ENCODE results near the gene VPS4A. TPM values are rescaled to one million over a fixed set of nuclear protein-coding genes. Genes with fewer than 3 reads are reported as not detected.

Gene VPS4A
- total RNA-seq (10 to 100 TPM; 28.6 to 30.0 TPM), polyA plus RNA-seq (10 to 100 TPM; 25.4 to 44.6 TPM)
- long read RNA-seq, donor 1, full-length matches to known transcripts: 471 of 567 reads
- long read RNA-seq, donor 1, partial matches to known transcripts: 28 of 567 reads
- long read RNA-seq, donor 1, other reads (novel, unspliced or antisense): 68 of 567 reads
- long read RNA-seq, donor 2, full-length matches to known transcripts: 40 of 75 reads
- long read RNA-seq, donor 2, partial matches to known transcripts: 3 of 75 reads
- long read RNA-seq, donor 2, other reads (novel, unspliced or antisense): 32 of 75 reads

DNA sequence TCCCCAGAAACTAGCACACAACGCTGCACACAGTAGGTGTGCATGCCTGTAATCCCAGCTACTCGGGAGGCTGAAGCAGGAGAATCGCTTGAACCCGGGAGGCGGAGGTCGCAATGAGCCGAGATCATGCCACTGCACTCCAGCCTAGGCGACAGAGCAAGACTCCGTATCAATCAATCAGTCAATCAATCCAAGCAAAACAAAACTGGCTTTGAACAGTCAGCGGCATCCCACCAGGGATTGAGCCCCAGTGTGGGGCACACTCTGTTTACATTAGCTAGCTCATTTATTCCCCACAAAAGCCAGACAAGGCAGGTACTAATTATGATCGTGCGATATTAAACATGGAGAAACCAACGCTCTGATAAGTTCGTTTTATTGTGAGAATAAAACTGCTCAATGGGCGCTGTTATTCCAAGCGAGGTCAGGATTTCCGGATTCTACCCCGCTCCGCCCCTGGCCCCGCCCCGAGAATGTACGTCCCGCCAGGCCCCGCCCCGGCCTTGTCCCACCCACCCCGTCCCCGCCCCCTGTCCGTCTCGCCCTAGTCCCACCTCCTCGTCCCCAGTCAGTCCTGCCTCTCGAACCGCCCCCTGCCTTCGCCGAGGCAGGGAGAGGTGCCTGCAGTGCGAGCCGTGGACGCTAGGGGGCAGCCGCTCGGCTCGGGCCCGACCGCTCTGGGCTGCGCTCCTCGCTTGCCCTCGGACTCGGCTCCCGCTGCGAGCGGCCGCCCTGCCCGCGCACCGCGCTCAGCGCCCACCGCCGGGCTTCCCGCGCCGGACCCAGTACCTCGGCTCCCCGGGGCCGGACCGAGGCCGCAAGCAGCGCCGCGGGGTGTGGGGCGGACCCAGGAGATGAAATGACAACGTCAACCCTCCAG is at the start of gene VPS4A:
VPS4A (plus strand) TSS at position 698 of the 880 bp plus-strand sequence; CDS start at position 860, 162 bp downstream.
- no peaks in the 10 kb centered on the region for H3K4me1 ChIP-seq (ENCODE audit: control insufficient read depth in 1 of 2, insufficient read depth in 2 of 2, low read length in 2 of 2)
- H3K4me3 ChIP-seq (ENCODE audit: low read length in 2 of 2): peak within 1 kb of the TSS; percentile 64 to 80
- no peaks in the 10 kb centered on the region for H3K27me3 ChIP-seq (ENCODE audit: control insufficient read depth in 1 of 2, insufficient read depth in 2 of 2, low read length in 1 of 2)
- WGBS, 2 donors: 9 to 10% methylated on average over 60 to 70 of the region's 70 CpGs
- no peaks in the 10 kb centered on the region for H3K36me3 ChIP-seq (ENCODE audit: control insufficient read depth in 1 of 2, insufficient read depth in 2 of 2, low read length in 1 of 2)
- DNase-seq: peak; percentile 97 to 99
- peak within 1 kb of the TSS in 1 of 2 donors; percentile 74 for H3K27ac ChIP-seq (ENCODE audit: low read depth in 1 of 2, low read length in 2 of 2)
- no peaks in the 10 kb centered on the region for H3K9me3 ChIP-seq (ENCODE audit: control insufficient read depth, low read length)
- peak; percentile 100 for ATAC-seq (ENCODE audit: low FRiP score)
- intact Hi-C loops (cut with DNase I): no loop called here

- no peak overlapping the region for H3K4me3 ChIP-seq (ENCODE audit: low read length in 2 of 2)
- 49 to 68% methylated on average over 4 of the region's 4 CpGs for WGBS, 2 donors
- H3K27ac ChIP-seq (ENCODE audit: low read depth in 1 of 2, low read length in 2 of 2): no peak overlapping the region
- ATAC-seq (ENCODE audit: low FRiP score) (no peak), DNase-seq (no peak)
- H3K36me3 ChIP-seq (ENCODE audit: control insufficient read depth in 1 of 2, insufficient read depth in 2 of 2, low read length in 1 of 2): peaks cover 0 to 2% of the 10 kb centered on the region in 2 donors
- no peaks in the 10 kb centered on the region for H3K27me3 ChIP-seq (ENCODE audit: control insufficient read depth in 1 of 2, insufficient read depth in 2 of 2, low read length in 1 of 2)
- no peaks in the 10 kb centered on the region for H3K9me3 ChIP-seq (ENCODE audit: control insufficient read depth, low read length)
- intact Hi-C loops (cut with DNase I): no loop called here
- no peaks in the 10 kb centered on the region for H3K4me1 ChIP-seq (ENCODE audit: control insufficient read depth in 1 of 2, insufficient read depth in 2 of 2, low read length in 2 of 2)
Observed at GRCh38 chr16:69266334-69267063, 44.7 kb upstream of the VPS4A start.

- intact Hi-C loops (cut with DNase I): no loop called here
- peaks cover 0 to 2% of the 10 kb centered on the region in 2 donors for H3K36me3 ChIP-seq (ENCODE audit: control insufficient read depth in 1 of 2, insufficient read depth in 2 of 2, low read length in 1 of 2)
- no peaks in the 10 kb centered on the region for H3K27me3 ChIP-seq (ENCODE audit: control insufficient read depth in 1 of 2, insufficient read depth in 2 of 2, low read length in 1 of 2)
- H3K27ac ChIP-seq (ENCODE audit: low read depth in 1 of 2, low read length in 2 of 2): no peak overlapping the region
- H3K4me1 ChIP-seq (ENCODE audit: control insufficient read depth in 1 of 2, insufficient read depth in 2 of 2, low read length in 2 of 2): no peaks in the 10 kb centered on the region
- no peak for ATAC-seq (ENCODE audit: low FRiP score)
- no peak overlapping the region for H3K4me3 ChIP-seq (ENCODE audit: low read length in 2 of 2)
- no peaks in the 10 kb centered on the region for H3K9me3 ChIP-seq (ENCODE audit: control insufficient read depth, low read length)
- WGBS, 2 donors: 23 to 30% methylated on average over 4 of the region's 4 CpGs
- DNase-seq: no peak
Observed at GRCh38 chr16:69267633-69268032, 43.5 kb upstream of the VPS4A start.

- ATAC-seq (ENCODE audit: low FRiP score) (no peak), DNase-seq (no peak)
- intact Hi-C loops (cut with DNase I): no loop called here
- no peak overlapping the region for H3K4me3 ChIP-seq (ENCODE audit: low read length in 2 of 2)
- H3K36me3 ChIP-seq (ENCODE audit: control insufficient read depth in 1 of 2, insufficient read depth in 2 of 2, low read length in 1 of 2): peaks cover 0 to 2% of the 10 kb centered on the region in 2 donors
- H3K4me1 ChIP-seq (ENCODE audit: control insufficient read depth in 1 of 2, insufficient read depth in 2 of 2, low read length in 2 of 2): no peaks in the 10 kb centered on the region
- 85 to 88% methylated on average over 3 of the region's 3 CpGs for WGBS, 2 donors
- no peak overlapping the region for H3K27ac ChIP-seq (ENCODE audit: low read depth in 1 of 2, low read length in 2 of 2)
- no peaks in the 10 kb centered on the region for H3K9me3 ChIP-seq (ENCODE audit: control insufficient read depth, low read length)
- H3K27me3 ChIP-seq (ENCODE audit: control insufficient read depth in 1 of 2, insufficient read depth in 2 of 2, low read length in 1 of 2): no peaks in the 10 kb centered on the region
Observed at GRCh38 chr16:69270395-69270794, 40.8 kb upstream of the VPS4A start.

GRCh38 chr16:69270831-69271230 is 40.3 kb upstream of the VPS4A start:
- H3K27me3 ChIP-seq (ENCODE audit: control insufficient read depth in 1 of 2, insufficient read depth in 2 of 2, low read length in 1 of 2): no peaks in the 10 kb centered on the region
- ATAC-seq (ENCODE audit: low FRiP score) (no peak), DNase-seq (no peak)
- no peak overlapping the region for H3K27ac ChIP-seq (ENCODE audit: low read depth in 1 of 2, low read length in 2 of 2)
- peaks cover 0 to 2% of the 10 kb centered on the region in 2 donors for H3K36me3 ChIP-seq (ENCODE audit: control insufficient read depth in 1 of 2, insufficient read depth in 2 of 2, low read length in 1 of 2)
- WGBS, 2 donors: 94 to 95% methylated on average over 2 of the region's 2 CpGs
- intact Hi-C loops (cut with DNase I): no loop called here
- H3K4me3 ChIP-seq (ENCODE audit: low read length in 2 of 2): no peak overlapping the region
- H3K4me1 ChIP-seq (ENCODE audit: control insufficient read depth in 1 of 2, insufficient read depth in 2 of 2, low read length in 2 of 2): no peaks in the 10 kb centered on the region
- H3K9me3 ChIP-seq (ENCODE audit: control insufficient read depth, low read length): no peaks in the 10 kb centered on the region

DNA sequence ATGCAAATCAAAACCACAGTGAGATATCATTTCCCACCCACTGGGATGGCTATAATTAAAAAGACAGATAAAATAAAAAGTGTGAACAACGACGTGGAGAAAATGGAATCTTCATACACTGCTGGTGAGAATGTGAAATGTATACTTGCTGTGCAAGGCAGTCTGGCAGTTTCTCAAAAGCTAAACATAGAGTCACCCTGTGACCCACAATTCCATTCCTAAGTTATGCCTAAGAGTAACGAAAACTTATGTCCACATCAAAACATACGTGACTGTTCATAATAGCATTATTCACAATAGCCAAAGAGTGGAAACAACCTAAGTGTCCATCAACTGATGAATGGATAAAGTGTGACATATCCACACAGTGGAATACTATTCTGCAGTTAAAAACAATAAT is 38.1 kb upstream of the VPS4A start:
- 29 to 39% methylated on average over 4 of the region's 4 CpGs for WGBS, 2 donors
- intact Hi-C loops (cut with DNase I): no loop called here

DNA sequence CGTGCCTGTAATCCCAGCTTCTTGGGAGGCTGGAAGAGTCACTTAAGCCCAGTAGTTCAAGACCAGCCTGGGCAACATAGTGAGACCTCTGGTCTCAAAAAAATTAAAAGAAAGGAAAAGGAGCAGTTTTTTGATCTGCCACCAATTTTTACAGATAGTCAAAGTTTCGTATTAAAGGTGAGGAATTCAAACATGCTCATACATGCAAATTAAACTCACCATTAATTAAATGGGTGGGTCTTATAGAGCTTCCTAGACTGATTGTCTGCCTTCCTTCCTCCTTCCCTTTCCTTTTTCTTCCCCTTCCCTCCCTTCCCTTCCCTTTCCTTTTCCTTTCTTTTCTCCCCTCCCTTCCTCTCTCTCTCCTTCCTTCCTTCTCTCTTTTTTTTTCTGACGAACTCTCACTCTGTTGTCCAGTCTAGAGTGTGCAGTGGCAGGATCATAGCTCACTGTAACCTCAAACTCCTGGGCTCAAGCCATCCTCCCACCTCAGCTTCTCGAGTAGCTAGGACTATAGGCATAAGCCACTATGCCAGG is 36.4 kb upstream of the VPS4A start:
- H3K27ac ChIP-seq (ENCODE audit: low read depth in 1 of 2, low read length in 2 of 2): no peak overlapping the region
- ATAC-seq (ENCODE audit: low FRiP score) (no peak), DNase-seq (no peak)
- 81 to 86% methylated on average over 4 of the region's 4 CpGs for WGBS, 2 donors
- H3K9me3 ChIP-seq (ENCODE audit: control insufficient read depth, low read length): no peaks in the 10 kb centered on the region
- no peak overlapping the region for H3K4me3 ChIP-seq (ENCODE audit: low read length in 2 of 2)
- H3K27me3 ChIP-seq (ENCODE audit: control insufficient read depth in 1 of 2, insufficient read depth in 2 of 2, low read length in 1 of 2): no peaks in the 10 kb centered on the region
- intact Hi-C loops (cut with DNase I): loop anchor here in 1 of 2 donors (5.0 kb wide), 1 partner anchor 102 kb away; no protein-coding TSS in a partner anchor
- H3K4me1 ChIP-seq (ENCODE audit: control insufficient read depth in 1 of 2, insufficient read depth in 2 of 2, low read length in 2 of 2): no peaks in the 10 kb centered on the region
- H3K36me3 ChIP-seq (ENCODE audit: control insufficient read depth in 1 of 2, insufficient read depth in 2 of 2, low read length in 1 of 2): peaks cover 0 to 2% of the 10 kb centered on the region in 2 donors

More for the DNA sequence above, 38.1 kb upstream of the VPS4A start:
- peaks cover 0 to 2% of the 10 kb centered on the region in 2 donors for H3K36me3 ChIP-seq (ENCODE audit: control insufficient read depth in 1 of 2, insufficient read depth in 2 of 2, low read length in 1 of 2)
- ATAC-seq (ENCODE audit: low FRiP score): no peak
- no peaks in the 10 kb centered on the region for H3K27me3 ChIP-seq (ENCODE audit: control insufficient read depth in 1 of 2, insufficient read depth in 2 of 2, low read length in 1 of 2)
- no peak overlapping the region for H3K4me3 ChIP-seq (ENCODE audit: low read length in 2 of 2)
- no peaks in the 10 kb centered on the region for H3K9me3 ChIP-seq (ENCODE audit: control insufficient read depth, low read length)
- H3K4me1 ChIP-seq (ENCODE audit: control insufficient read depth in 1 of 2, insufficient read depth in 2 of 2, low read length in 2 of 2): no peaks in the 10 kb centered on the region
- no peak for DNase-seq
- H3K27ac ChIP-seq (ENCODE audit: low read depth in 1 of 2, low read length in 2 of 2): no peak overlapping the region

Measured in aorta (tissue), 5 donors.